ENCODE measurements around the gene LMTK3. TPM values are rescaled to one million over a fixed set of nuclear protein-coding genes. Genes with fewer than 3 reads are reported as not detected.

Gene LMTK3
- total and polyA plus RNA-seq, 7 donors = 0.14 to 1.7 (median 0.65) TPM; not detected in 3

GRCh38 chr19:48477698-48478338, 33.8 kb downstream of the LMTK3 start:
- intact Hi-C loops (cut with DNase I) = no loop called here
- peaks cover 0 to 25% (median 11%) of the 10 kb centered on the region in 4 donors for H3K4me1 ChIP-seq
- DNase-seq = no peak
- no peaks in the 10 kb centered on the region for H3K27me3 ChIP-seq
- WGBS, 2 donors = 89 to 90% methylated on average over 22 of the region's 22 CpGs
- H3K9me3 ChIP-seq = no peaks in the 10 kb centered on the region
- no peak overlapping the region for H3K4me3 ChIP-seq
- H3K27ac ChIP-seq = peak overlapping the region in 1 of 4 donors; percentile 23
- H3K36me3 ChIP-seq = peaks cover 36 to 68% (median 49%) of the 10 kb centered on the region in 4 donors
- TF ChIP-seq EP300 (IDR thresholded peaks at IDR 0.05) (no peak), POLR2A (IDR thresholded peaks at IDR 0.05) (no peak), POLR2AphosphoS5 (IDR thresholded peaks at IDR 0.05) (no peak), CTCF (IDR thresholded peaks at IDR 0.05) (no peak)

DNA sequence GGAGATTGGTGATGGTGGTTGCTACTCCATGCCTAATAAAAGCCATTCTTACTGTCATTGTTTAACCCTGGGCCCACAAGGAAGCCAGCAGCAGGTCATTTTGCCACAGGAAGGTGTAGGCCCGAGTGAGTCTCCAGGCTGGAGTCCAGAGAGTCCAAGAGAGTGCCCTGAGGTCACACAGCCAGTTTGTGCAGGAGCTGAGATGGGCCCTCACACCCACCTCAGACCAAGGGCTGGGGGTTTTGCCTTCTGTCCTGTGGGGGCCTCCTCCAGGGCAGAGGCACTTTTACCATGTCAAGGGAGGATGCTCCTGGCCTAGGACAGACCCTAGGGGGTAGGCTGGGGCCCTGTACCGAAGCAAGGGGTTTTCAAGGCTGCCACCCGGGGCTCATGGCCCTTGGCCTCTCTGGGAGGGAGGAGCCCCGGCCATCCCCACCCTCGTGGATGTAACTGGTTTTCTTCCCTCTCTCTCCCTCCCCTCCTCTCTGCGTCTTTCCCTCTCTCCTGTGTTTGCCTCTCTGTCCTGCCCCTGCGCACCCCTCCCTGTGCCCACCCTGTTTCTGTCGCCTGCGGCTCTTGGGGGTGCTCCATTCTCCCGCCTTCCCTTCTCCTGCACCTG, 34.5 kb downstream of the LMTK3 start:
- intact Hi-C loops (cut with DNase I) = no loop called here
- WGBS, 2 donors = 75 to 84% methylated on average over 10 of the region's 10 CpGs
- DNase-seq = no peak

GRCh38 chr19:48476176-48476575, 35.5 kb downstream of the LMTK3 start:
- Histone ChIP-seq H3K4me1 (peaks cover 0 to 25% (median 9%) of the 10 kb centered on the region in 4 donors), H3K27me3 (no peaks in the 10 kb centered on the region), H3K9me3 (no peaks in the 10 kb centered on the region), H3K27ac (no peak overlapping the region), H3K4me3 (no peak overlapping the region), H3K36me3 (peaks cover 47 to 85% (median 65%) of the 10 kb centered on the region in 4 donors)
- TF ChIP-seq EP300 (IDR thresholded peaks at IDR 0.05) (no peak), CTCF (IDR thresholded peaks at IDR 0.05) (no peak), POLR2A (IDR thresholded peaks at IDR 0.05) (no peak), POLR2AphosphoS5 (IDR thresholded peaks at IDR 0.05) (no peak)
- intact Hi-C loops (cut with DNase I) = no loop called here
- no peak for DNase-seq
- 90 to 91% methylated on average over 9 of the region's 9 CpGs for WGBS, 2 donors

More for the DNA sequence above, 34.5 kb downstream of the LMTK3 start:
- peaks cover 43 to 75% (median 55%) of the 10 kb centered on the region in 4 donors for H3K36me3 ChIP-seq
- no peak for TF ChIP-seq POLR2A (IDR thresholded peaks at IDR 0.05)
- no peak for TF ChIP-seq CTCF (IDR thresholded peaks at IDR 0.05)
- no peak for TF ChIP-seq POLR2AphosphoS5 (IDR thresholded peaks at IDR 0.05)
- no peak for TF ChIP-seq EP300 (IDR thresholded peaks at IDR 0.05)
- H3K9me3 ChIP-seq = no peaks in the 10 kb centered on the region
- H3K27ac ChIP-seq = no peak overlapping the region
- H3K4me3 ChIP-seq = no peak overlapping the region
- peaks cover 0 to 24% (median 11%) of the 10 kb centered on the region in 4 donors for H3K4me1 ChIP-seq
- no peaks in the 10 kb centered on the region for H3K27me3 ChIP-seq

GRCh38 chr19:48475369-48476068, 36.1 kb downstream of the LMTK3 start:
- Histone ChIP-seq H3K9me3 (no peaks in the 10 kb centered on the region), H3K4me3 (no peak overlapping the region), H3K36me3 (peaks cover 47 to 91% (median 72%) of the 10 kb centered on the region in 4 donors), H3K4me1 (peaks cover 0 to 25% (median 11%) of the 10 kb centered on the region in 4 donors), H3K27ac (no peak overlapping the region), H3K27me3 (no peaks in the 10 kb centered on the region)
- intact Hi-C loops (cut with DNase I) = no loop called here
- 89 to 91% methylated on average over 17 of the region's 17 CpGs for WGBS, 2 donors
- DNase-seq = no peak
- TF ChIP-seq POLR2AphosphoS5 (IDR thresholded peaks at IDR 0.05) = no peak
- no peak for TF ChIP-seq CTCF (IDR thresholded peaks at IDR 0.05)
- TF ChIP-seq EP300 (IDR thresholded peaks at IDR 0.05) = no peak
- no peak for TF ChIP-seq POLR2A (IDR thresholded peaks at IDR 0.05)
